GM12872 (cell line): ENCODE data around the gene ERG.

Experiments
- TF ChIP-seq, protein P1 (sequence below): IDR thresholded peaks from 3 replicates; pipeline ENCODE4 v1.5.1; 2011; ENCODE audit warnings: low read depth, mild to moderate bottlenecking, low read length, moderate library complexity; ENCODE audit not compliant: insufficient read depth

ERG gene

DNA sequence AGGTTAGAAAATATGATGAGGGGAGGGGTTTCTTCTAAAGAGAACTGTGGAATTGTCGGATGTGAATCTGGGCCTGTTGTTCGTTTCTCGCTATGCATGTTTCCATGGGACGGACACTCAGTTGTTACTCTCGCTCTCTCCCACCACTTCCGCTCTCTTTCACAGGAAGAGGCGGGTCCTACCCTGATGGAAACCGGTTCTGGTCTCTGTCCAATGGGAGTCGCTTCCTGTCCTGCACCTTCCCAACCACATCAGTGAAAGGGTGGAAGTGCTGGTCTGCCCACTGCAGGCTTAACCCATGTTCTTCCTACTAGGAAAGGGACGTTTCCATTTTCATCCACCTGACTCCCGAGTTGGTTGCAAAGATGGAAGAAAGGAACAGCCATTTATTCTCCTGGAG, 122.0 kb downstream of the ERG start:
- TF ChIP-seq, protein P1, sequence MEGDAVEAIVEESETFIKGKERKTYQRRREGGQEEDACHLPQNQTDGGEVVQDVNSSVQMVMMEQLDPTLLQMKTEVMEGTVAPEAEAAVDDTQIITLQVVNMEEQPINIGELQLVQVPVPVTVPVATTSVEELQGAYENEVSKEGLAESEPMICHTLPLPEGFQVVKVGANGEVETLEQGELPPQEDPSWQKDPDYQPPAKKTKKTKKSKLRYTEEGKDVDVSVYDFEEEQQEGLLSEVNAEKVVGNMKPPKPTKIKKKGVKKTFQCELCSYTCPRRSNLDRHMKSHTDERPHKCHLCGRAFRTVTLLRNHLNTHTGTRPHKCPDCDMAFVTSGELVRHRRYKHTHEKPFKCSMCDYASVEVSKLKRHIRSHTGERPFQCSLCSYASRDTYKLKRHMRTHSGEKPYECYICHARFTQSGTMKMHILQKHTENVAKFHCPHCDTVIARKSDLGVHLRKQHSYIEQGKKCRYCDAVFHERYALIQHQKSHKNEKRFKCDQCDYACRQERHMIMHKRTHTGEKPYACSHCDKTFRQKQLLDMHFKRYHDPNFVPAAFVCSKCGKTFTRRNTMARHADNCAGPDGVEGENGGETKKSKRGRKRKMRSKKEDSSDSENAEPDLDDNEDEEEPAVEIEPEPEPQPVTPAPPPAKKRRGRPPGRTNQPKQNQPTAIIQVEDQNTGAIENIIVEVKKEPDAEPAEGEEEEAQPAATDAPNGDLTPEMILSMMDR = no peak

DNA sequence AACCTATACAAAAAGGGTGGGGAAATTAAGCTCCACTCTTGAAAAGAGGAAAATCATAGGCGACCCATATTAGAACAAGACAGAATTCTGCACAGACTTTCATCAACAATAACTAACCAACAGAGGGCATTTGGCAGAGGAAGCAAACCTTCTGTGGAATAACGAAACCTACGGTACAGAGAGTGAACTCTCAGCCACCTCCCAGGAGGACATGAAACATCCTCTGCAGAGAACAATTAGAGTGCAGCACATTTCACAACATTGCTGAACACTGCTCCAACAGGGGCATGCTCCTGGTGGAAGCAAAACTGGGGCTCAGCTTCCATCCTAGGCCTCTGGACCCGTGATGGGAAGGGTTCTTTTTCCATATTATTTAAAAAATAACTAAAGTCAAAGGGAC, 130.6 kb downstream of the ERG start:
- TF ChIP-seq, protein P1 = no peak

DNA sequence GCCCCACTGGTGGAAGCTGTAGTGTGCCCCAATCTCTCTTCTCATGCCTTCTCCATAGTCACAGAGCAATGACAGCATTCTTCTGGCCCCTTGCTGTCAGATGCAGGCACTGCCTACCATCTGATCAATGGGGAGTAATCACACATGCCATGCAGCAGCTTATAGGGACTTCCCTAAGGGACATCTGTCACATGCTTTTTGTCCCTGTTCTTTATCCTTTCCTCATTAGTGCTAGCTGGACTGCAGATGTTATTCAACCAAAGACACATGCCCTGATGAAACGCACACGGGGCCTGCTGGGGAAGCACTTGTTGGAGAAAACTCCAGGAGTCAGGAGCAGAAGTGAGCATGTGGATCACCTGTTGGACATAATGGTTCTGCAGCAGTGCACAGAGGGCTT, 132.8 kb downstream of the ERG start:
- TF ChIP-seq, protein P1 = no peak

DNA sequence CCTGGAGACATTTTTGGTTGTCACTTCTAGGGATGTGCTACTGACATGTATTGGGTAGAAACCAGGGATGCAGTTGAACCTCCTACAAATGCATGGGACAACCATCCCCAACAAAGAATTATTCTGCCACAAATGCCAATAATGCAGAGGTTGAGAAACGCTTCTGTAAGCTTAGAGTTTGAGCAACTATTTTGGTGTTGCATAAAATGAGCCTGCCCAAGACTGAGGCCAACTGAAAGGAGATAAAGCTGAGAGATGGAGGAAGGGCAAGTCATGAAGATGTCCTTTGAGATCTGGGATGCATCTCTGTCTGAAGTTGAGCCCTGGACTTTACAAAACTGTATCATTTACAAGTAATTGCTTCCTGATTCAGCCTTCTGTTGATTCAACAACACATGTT, 134.6 kb downstream of the ERG start:
- TF ChIP-seq, protein P1 = no peak

DNA sequence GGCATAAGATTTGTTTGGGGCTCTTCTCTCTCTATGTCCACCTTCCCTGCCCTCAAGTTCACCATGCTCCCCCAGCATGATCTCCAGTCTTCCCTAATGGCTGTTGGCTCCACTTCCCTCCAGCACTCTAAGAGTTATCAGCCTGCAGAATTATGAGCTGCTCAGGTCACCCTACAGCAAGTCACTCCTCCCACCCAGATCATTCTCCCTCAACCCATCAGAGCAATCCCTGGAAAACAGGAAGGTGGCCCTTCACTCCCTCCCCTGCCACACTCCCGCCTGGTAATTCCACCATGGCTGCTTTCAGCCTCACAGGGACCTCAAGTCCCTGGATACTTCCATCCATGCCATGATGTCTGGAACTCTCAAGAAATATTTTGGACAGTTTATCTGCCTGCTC, 137.0 kb downstream of the ERG start:
- TF ChIP-seq, protein P1 = no peak

DNA sequence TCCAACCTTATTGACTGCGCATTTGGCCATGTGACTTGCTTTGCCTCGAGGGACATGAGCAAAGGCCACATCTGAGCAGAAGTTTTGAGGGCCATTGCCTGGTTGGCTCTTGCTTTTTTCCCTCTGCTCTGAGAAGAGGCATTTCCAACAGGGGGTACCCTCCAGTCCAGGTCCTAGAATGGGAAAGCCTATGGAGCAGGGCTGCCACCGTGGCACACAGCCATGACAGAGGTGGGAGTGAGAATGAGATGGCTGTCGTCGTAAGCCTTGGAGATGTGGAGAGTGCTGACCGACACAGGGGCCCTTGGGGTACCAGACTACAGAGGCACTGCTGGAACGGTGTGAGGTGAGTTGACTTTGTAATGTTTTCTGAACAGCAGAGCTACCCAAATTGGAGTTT, 138.4 kb downstream of the ERG start:
- TF ChIP-seq, protein P1 = no peak

DNA sequence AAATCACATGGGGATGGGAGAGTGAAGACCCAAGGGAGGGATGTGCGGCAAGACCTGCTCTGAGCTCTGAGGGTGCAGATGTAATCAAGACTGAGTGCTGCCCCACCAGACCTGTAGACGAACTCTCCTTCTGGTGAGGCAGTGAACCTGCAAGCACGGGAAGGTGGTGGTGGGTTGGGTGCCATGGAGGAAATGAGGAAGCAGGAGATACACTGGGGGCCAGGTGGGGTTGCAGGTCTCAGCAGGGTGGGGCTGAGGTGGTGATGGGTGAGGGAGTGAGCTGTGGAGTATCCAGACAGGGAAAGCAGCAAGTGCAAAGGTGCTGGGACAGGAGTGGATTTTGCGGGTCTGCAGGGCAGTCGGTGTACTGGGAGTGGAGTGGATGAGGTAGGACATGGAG, 139.2 kb downstream of the ERG start:
- TF ChIP-seq, protein P1 = no peak

DNA sequence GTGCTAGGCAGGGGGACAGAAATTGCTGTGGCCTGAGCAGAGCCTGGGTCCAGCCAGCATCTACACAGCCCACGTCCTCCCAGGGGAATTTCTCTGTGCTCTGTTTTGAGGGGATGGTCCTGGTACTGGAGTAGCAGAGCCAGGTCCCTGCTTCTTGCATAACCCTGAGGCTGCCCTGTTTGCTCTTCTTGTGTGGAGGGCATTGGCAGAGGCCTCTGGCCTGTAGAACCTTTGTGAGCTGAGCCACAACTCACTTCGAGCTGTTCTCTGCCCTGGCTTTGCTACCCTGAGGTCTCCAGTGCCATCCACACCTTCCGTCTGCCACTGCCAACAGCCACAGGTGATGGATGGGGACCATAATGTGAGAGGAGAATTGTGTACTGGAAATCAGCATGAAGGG, 139.6 kb downstream of the ERG start:
- TF ChIP-seq, protein P1 = no peak
